Testis (tissue), 3 donors: ENCODE results near the gene HOXA6. TPM values are rescaled to one million over a fixed set of nuclear protein-coding genes. Genes with fewer than 3 reads are reported as not detected.

Source experiments
- DNase-seq: peaks from one replicate; pipeline ENCODE4 v3.0.0-alpha.2; 2019
- H3K27ac ChIP-seq, 2 donors: fragments of 200-600 bp; sonication (generic); one replicate each; pipeline ENCODE4 v1.5.1; 2019
- H3K27me3 ChIP-seq: fragments of 200-600 bp; sonication (generic); one replicate; pipeline ENCODE4 v1.5.1; 2019
- H3K36me3 ChIP-seq: fragments of 200-600 bp; sonication (generic); one replicate; pipeline ENCODE4 v1.5.1; 2017; ENCODE audit warnings: low read depth; ENCODE audit errors: missing control alignments
- H3K4me1 ChIP-seq: fragments of 200-600 bp; sonication (generic); one replicate; pipeline ENCODE4 v1.5.1; 2019
- H3K4me3 ChIP-seq, 2 donors: fragments of 200-600 bp; sonication (generic); one replicate each; pipeline ENCODE4 v1.5.1; 2017 to 2019
- H3K9me3 ChIP-seq: fragments of 200-600 bp; sonication (generic); one replicate; pipeline ENCODE4 v1.5.1; 2017
- CTCF ChIP-seq, 3 experiments: fragments of 450-650 bp in 2 of 3; fragments of 200-600 bp in 1 of 3; sonication (generic) in 1 of 3; IDR thresholded peaks; one replicate each; pipeline ENCODE4 v1.5.1; 2016 to 2019; ENCODE audit warnings: antibody characterized with exemption in 3 of 3, mild to moderate bottlenecking in 2 of 3, moderate library complexity in 1 of 3
- POLR2A ChIP-seq: fragments of 450-650 bp; IDR thresholded peaks from one replicate; pipeline ENCODE4 v1.6.1; 2017; ENCODE audit warnings: antibody characterized with exemption, mild to moderate bottlenecking, moderate library complexity
- WGBS, 2 donors: methylation state at CpG; one replicate each; pipeline ENCODE4 v1.1.5; 2018; 5-methylcytosine and 5-hydroxymethylcytosine counted together
- intact Hi-C: fragments of 100-400 bp; cut with DNase I; formaldehyde crosslinking; loops from one replicate; pipeline ENCODE4 v1.15.1; 2023; ENCODE audit warnings: low total_unique reads
- polyA plus RNA-seq: library from polyadenylated mRNA; stranded (reverse); fragments of 350-450 nt; fragmentation: Illumina TruSeq; extraction: RNeasy Lipid Tissue Mini Kit (QIAGEN cat#74804); gene quantifications from one replicate; pipeline ENCODE4 v1.2.3, GENCODE V29; 2014; ENCODE audit warnings: low read depth, low replicate concordance; ENCODE audit not compliant: insufficient read depth
- total RNA-seq, 2 donors: library from RNA; depleted of rRNA; stranded (reverse); fragments of >200 nt; gene quantifications; one replicate each; pipeline ENCODE4 v1.2.3, GENCODE V29; 2016

Gene HOXA6
- total and polyA plus RNA-seq, 3 donors from 2014 or later, result 0.37 TPM; not detected in 2

- H3K36me3 ChIP-seq, result no peaks in the 10 kb centered on the region
- no peak for DNase-seq
- H3K9me3 ChIP-seq, result no peaks in the 10 kb centered on the region
- peak overlapping the region in 1 of 2 donors; percentile 32 for H3K4me3 ChIP-seq
- intact Hi-C loops, result no loop called here
- H3K4me1 ChIP-seq, result peaks cover 7% of the 10 kb centered on the region
- no peak for TF ChIP-seq POLR2A
- TF ChIP-seq CTCF (IDR thresholded peaks at IDR 0.05), result no peak
- no peak overlapping the region for H3K27ac ChIP-seq
- 63 to 70% methylated on average over 12 of the region's 12 CpGs for WGBS, 2 donors
- peaks cover 4% of the 10 kb centered on the region for H3K27me3 ChIP-seq
Measured at GRCh38 chr7:27180431-27181420, 33.2 kb upstream of the HOXA6 start.

- no peaks in the 10 kb centered on the region for H3K9me3 ChIP-seq
- peak overlapping the region; percentile 9 to 32 for H3K4me3 ChIP-seq
- intact Hi-C loops, result no loop called here
Measured at GRCh38 chr7:27179503-27180430, 32.2 kb upstream of the HOXA6 start.

GRCh38 chr7:27179030-27179429 lies 31.5 kb upstream of the HOXA6 start:
- DNase-seq, result no peak
- Histone ChIP-seq H3K27ac (no peak overlapping the region), H3K4me1 (peaks cover 10% of the 10 kb centered on the region), H3K4me3 (no peak overlapping the region), H3K27me3 (no peaks in the 10 kb centered on the region), H3K9me3 (no peaks in the 10 kb centered on the region), H3K36me3 (no peaks in the 10 kb centered on the region)
- TF ChIP-seq POLR2A (no peak), CTCF (IDR thresholded peaks at IDR 0.05) (no peak)
- WGBS, 2 donors, result 41% methylated on average over 14 of the region's 14 CpGs
- intact Hi-C loops, result no loop called here

More at GRCh38 chr7:27179503-27180430, 32.2 kb upstream of the HOXA6 start:
- H3K36me3 ChIP-seq, result no peaks in the 10 kb centered on the region
- no peak overlapping the region for H3K27ac ChIP-seq
- TF ChIP-seq POLR2A, result no peak
- peak; percentile 46 to 76 (median 56) for TF ChIP-seq CTCF (IDR thresholded peaks at IDR 0.05)
- WGBS, 2 donors, result 9 to 11% methylated on average over 56 of the region's 56 CpGs
- no peaks in the 10 kb centered on the region for H3K27me3 ChIP-seq
- H3K4me1 ChIP-seq, result peaks cover 7% of the 10 kb centered on the region
- DNase-seq, result peak; percentile 78

- WGBS, 2 donors, result 91% methylated on average over 6 of the region's 6 CpGs
Measured at GRCh38 chr7:27178366-27178765, 30.8 kb upstream of the HOXA6 start.

More at GRCh38 chr7:27178366-27178765, 30.8 kb upstream of the HOXA6 start:
- no peak overlapping the region for H3K4me3 ChIP-seq
- H3K27ac ChIP-seq, result no peak overlapping the region
- intact Hi-C loops, result no loop called here
- H3K27me3 ChIP-seq, result no peaks in the 10 kb centered on the region
- H3K9me3 ChIP-seq, result no peaks in the 10 kb centered on the region
- H3K4me1 ChIP-seq, result peaks cover 6% of the 10 kb centered on the region
- no peak for DNase-seq
- H3K36me3 ChIP-seq, result no peaks in the 10 kb centered on the region
- TF ChIP-seq CTCF (IDR thresholded peaks at IDR 0.05) (no peak), POLR2A (no peak)
